HG02623 (cell line): ENCODE results near the gene FER.
A peak's percentile ranks its signal among the peaks of the same experiment; 100 is the strongest.
"Not testable (repeated sequence)": the region's sequence is repeated elsewhere in the genome, so short reads cannot be mapped to it uniquely, and the experiment has no call there.

Source experiments
- ATAC-seq: cut with Tn5 transposase; IDR thresholded peaks from one replicate; pipeline ENCODE4 v1.9.1; 2021; ENCODE audit warnings: moderate library complexity; ENCODE audit not compliant: unreplicated experiment

The FER gene

DNA sequence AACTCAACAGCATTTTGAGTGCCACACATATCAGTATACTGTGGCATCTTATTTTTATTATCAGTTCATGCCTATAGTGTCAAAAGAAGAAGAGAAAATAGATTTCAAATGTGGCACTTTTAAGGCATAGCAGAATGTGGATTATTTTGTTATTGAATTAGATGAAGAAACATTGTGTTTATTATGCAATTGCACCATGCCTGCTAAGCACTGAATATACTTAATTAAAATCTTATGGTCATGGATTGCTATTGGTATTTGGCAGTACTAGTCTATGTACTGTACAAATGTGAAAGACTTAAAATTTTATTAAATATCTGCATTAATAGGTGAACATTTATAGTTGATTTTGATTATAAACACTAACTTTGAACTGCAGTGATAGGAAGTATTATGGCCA is 128.8 kb downstream of the FER start:
- no peak for ATAC-seq

DNA sequence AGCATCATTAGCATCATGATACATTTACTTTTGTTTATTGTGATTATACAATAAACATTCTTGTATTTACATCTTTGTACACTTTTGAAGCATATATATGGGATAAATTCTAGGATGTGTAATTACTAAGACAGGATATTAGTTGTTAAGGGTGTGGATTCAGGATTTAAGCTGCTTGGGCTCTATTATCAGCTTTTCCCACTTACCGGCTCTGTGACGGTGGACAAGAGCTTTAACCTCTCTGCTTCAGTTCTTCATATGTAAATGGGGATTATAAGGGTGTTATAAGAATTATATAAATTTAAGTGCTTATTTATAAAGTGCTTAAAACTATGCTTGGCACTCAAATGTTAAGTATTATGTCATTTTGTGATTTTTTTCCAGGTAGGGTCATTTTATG is 131.1 kb downstream of the FER start:
- no peak for ATAC-seq

GRCh38 chr5:108881133-108881532 is 133.4 kb downstream of the FER start:
- no peak for ATAC-seq

DNA sequence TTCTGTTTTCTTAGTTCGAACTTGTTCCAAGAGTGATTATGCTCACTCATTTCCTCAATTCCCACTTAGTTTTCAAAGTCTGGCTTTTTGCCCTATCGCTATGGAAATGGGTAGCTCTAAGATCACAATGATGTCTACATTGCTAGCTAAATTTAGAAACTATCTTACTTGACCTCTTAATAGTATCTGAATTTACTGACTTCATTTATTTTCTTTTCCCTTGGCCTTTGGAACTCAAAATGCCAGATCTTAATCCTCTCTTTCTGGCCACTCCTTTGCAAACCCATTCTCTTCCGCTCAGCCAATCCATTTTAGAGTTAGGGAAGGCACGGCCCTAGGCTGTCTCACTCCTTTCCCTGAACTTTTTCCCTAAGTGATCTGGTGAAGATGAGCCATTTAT is 137.0 kb downstream of the FER start:
- no peak for ATAC-seq

- ATAC-seq, result no peak
Observed at GRCh38 chr5:108898257-108898656, 150.6 kb downstream of the FER start.

- ATAC-seq, result no peak
Observed at GRCh38 chr5:108898707-108899106, 151.0 kb downstream of the FER start.

- not testable (repeated sequence) for ATAC-seq
Observed at GRCh38 chr5:108899244-108899643, 151.5 kb downstream of the FER start.

GRCh38 chr5:108900668-108901067 is 153.0 kb downstream of the FER start:
- no peak for ATAC-seq

DNA sequence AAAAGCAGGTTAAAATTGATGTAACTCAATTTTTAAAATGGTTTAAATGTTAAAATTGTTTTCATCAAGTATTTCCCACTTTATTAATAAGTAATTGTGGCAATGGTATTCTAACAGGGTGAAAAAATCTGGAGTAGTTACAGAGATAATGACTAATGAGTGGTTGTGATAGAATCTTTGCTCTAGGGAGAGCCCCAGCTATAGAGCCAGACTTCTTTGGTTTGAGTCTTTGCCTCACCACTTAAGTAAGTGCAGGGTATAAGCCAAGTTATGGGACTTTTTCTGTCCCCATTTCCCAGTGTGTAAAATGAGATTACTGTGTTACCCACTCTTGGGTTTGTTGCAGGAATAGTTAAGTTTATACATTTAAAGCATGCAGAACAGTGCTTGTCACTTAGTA is 158.1 kb downstream of the FER start:
- no peak for ATAC-seq

DNA sequence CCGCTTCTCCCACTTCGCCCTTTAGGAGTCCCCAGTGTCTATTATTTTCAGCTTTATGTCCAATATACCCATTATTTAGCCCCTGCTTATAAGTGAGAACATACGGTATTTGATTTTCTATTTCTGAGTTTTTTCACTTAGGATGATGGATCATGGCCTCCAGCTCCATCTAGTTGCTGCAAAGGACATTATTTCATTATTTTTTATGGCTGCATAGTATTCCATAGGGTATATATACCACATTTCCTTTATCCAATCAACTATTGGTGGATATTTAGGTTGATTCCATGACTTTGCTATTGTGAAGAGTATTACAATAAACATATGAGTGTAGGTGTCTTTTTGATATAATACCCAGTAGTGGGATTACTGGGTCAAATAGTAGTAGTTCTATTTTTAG is 162.9 kb downstream of the FER start:
- ATAC-seq, result no peak

GRCh38 chr5:108911055-108911454 is 163.4 kb downstream of the FER start:
- ATAC-seq, result peak; percentile 61

DNA sequence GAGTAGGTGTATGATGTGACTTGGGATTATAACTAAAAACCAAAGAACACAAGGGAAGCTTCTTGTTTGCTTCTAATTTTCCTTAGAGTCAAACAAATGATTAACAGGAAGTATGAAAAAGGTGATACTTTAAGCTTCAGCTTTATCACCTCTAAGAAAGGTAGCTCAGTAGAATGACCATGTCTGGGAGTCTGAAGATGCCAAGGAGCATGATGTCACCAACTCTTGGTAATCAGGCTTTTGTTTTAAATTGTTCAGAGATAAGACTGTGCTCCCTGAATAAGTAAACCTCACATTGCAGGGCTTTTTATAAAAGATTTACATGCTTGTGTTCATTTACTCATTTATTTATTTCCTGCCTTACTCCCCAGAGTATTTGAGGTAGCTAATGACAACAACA is 169.9 kb downstream of the FER start:
- no peak for ATAC-seq

- peak; percentile 42 for ATAC-seq
Observed at GRCh38 chr5:108919591-108920326, 172.1 kb downstream of the FER start.

- ATAC-seq, result no peak
Observed at GRCh38 chr5:108924457-108924961, 176.8 kb downstream of the FER start.

GRCh38 chr5:108925073-108925472 is 177.4 kb downstream of the FER start:
- no peak for ATAC-seq

GRCh38 chr5:108930107-108930506 is 182.4 kb downstream of the FER start:
- ATAC-seq, result no peak

- ATAC-seq, result no peak
Observed at GRCh38 chr5:108935611-108936010, 187.9 kb downstream of the FER start.

- ATAC-seq, result no peak
Observed at GRCh38 chr5:108937221-108937620, 189.5 kb downstream of the FER start.

DNA sequence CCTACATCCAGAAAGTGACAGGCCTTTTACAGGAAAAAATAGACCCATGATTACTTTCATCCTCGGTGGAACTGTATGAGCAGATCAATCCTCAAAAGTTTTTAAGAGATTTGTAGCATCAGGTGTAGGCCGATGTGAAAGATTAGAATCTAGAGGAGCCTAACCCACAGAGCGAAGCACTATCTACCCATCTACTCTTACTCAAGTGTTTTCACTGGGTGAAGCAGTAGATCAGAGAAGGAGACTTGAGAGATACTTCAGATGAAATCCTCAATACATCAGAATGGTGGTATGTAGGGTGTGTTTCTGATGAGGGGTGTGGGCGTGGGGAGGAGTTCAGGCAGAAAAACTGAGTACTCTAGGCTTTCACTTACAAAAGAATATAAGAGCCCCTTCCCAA is 192.8 kb downstream of the FER start:
- no peak for ATAC-seq

DNA sequence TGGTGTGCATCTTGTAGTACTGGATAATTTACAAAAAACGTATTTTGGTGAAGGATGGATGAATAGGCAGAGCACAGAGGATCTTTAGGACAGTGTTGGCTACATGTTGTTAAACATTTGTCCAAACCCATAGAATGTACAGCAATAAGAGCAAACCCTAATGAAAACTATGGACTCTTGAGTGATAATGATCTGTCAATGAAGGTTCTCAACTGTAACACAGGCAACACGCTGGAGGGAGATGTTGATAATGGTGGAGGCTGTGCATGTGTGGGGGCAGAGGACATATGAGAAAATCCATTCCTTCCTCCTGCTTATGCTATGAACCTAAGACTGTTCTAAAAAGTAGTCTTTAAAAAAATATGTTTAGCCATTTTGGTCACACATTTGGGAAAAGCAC is 194.0 kb downstream of the FER start:
- no peak for ATAC-seq

DNA sequence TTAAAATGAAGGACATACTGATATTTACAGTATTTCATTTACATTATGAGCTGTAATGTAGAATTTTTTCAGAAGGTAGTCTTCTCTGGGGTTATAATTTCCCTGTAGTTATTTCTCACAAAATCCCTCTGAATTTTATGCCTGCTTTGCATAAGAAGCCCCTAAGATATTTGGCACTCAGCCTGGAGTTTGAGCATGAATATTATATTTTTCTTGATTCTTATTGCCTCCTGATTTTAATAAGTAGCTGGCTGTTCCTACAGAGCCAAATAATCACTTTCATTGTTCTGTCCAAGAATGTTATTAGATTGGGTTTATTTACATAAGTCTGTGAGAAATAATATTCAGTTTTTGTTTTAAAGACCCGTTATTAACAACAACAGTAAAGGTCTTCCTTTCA is 195.0 kb downstream of the FER start:
- ATAC-seq, result no peak

DNA sequence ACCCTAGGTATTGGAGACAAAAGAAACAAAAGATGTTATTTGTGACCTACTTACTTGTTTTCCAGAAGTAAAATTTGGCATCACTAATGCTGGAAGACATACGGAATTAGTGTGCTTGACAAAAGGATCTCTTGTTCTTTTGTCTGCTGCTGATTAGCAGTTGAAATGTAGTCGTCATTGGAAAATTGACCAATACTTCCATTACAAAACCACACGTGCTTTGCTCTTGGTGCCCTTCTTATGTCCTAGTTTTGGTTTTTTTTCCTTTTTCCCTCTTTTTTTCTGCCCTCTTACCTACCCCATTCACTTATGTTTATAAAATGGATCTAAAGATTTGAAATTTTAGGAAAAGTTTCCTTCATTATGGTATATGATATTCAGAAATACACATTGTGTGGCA is 197.4 kb downstream of the FER start:
- no peak for ATAC-seq

GRCh38 chr5:108946008-108946407 is 198.3 kb downstream of the FER start:
- no peak for ATAC-seq
